Retinal pigment epithelial cell (primary cell): ENCODE data around the gene BCLAF1.

Experiments
- DNase-seq: peaks from one replicate; pipeline ENCODE4 v3.0.0-alpha.2; 2010; ENCODE audit warnings: low read depth
- H3K4me3 ChIP-seq: 2 replicates; pipeline ENCODE4 v1.5.1; 2011; ENCODE audit warnings: mild to moderate bottlenecking, low read length, control low read depth, moderate library complexity
- CTCF ChIP-seq: conservative IDR thresholded peaks from 2 replicates; pipeline ENCODE4 v1.5.1; 2011; ENCODE audit warnings: low read depth, low read length, control low read depth, inconsistent platforms

The BCLAF1 gene

GRCh38 chr6:136212608-136213007, 77.0 kb downstream of the BCLAF1 start:
- TF ChIP-seq CTCF = no peak
- DNase-seq = no peak
- H3K4me3 ChIP-seq = no peak overlapping the region

GRCh38 chr6:136210398-136211165, 79.1 kb downstream of the BCLAF1 start:
- DNase-seq = no peak
- H3K4me3 ChIP-seq = no peak overlapping the region
- no peak for TF ChIP-seq CTCF

GRCh38 chr6:136209496-136209895, 80.2 kb downstream of the BCLAF1 start:
- H3K4me3 ChIP-seq = no peak overlapping the region
- TF ChIP-seq CTCF = no peak
- no peak for DNase-seq

- DNase-seq = no peak
- TF ChIP-seq CTCF = peak; percentile 6
- H3K4me3 ChIP-seq = no peak overlapping the region
Measured at GRCh38 chr6:136208783-136209182, 80.9 kb downstream of the BCLAF1 start.
